Effector memory CD8-positive, alpha-beta T cell (primary cell): ENCODE results near the gene CSF1R.
A peak's percentile ranks its signal among the peaks of the same experiment; 100 is the strongest.
"Not testable (repeated sequence)": the region's sequence is repeated elsewhere in the genome, so short reads cannot be mapped to it uniquely, and the experiment has no call there.

ENCODE experiments used
- ATAC-seq: fragments of 150-1000 bp; cut with Tn5 transposase; replicated peaks from 2 replicates; pipeline ENCODE4 v1.10.0; 2021; ENCODE audit warnings: mild to moderate bottlenecking, moderate library complexity
- DNase-seq, 3 experiments: peaks; one replicate each; pipeline ENCODE4 v3.0.0; 2021
- H3K27ac Mint-ChIP-seq, 2 donors: one replicate each; pipeline ENCODE4 v1.8.0; 2022; ENCODE audit warnings: mild to moderate bottlenecking in 2 of 2, mixed read lengths in 2 of 2, moderate library complexity in 2 of 2
- H3K27me3 Mint-ChIP-seq, 2 donors: one replicate each; pipeline ENCODE4 v1.8.0; 2022; ENCODE audit warnings: mixed read lengths in 2 of 2
- H3K36me3 Mint-ChIP-seq: one replicate; pipeline ENCODE4 v1.8.0; 2022; ENCODE audit warnings: mild to moderate bottlenecking, moderate library complexity, mixed read lengths; ENCODE audit not compliant: insufficient read depth
- H3K4me1 Mint-ChIP-seq, 2 donors: one replicate each; pipeline ENCODE4 v1.8.0; 2022; ENCODE audit warnings: low read depth in 2 of 2, mixed read lengths in 2 of 2
- H3K4me3 Mint-ChIP-seq, 2 donors: one replicate each; pipeline ENCODE4 v1.8.0; 2022; ENCODE audit warnings: mild to moderate bottlenecking in 2 of 2, mixed read lengths in 2 of 2, moderate library complexity in 2 of 2
- H3K9me3 Mint-ChIP-seq, 2 donors: one replicate each; pipeline ENCODE4 v1.8.0; 2022; ENCODE audit warnings: mixed read lengths in 2 of 2

Gene CSF1R

GRCh38 chr5:150044712-150045111, 41.6 kb downstream of the CSF1R start:
- Mint-ChIP-seq H3K9me3 (no peaks in the 10 kb centered on the region), H3K36me3 (peaks cover 72% of the 10 kb centered on the region), H3K27ac (peak overlapping the region in 1 of 2 donors; percentile 3), H3K4me3 (peak overlapping the region; percentile 43 to 59), H3K4me1 (peaks cover 34 to 43% of the 10 kb centered on the region in 2 donors), H3K27me3 (no peaks in the 10 kb centered on the region)
- ATAC-seq (no peak), DNase-seq (no peak)

DNA sequence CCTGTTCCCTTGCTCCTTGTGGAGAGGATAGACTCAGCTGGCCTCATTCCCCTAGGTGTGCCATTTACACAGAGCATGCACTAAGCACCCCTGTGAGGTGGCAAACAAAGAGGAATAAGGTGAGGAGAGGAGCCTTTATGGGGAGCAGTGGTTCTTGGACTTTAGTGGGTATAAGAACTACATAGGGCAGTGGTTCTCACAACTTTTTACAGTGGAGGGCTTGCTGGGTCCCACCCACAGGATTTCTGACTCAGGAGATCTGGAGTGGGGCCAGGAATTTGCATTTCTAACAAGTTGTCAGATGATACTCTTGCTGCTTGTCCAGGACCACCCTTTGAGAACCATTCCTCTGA, 42.0 kb downstream of the CSF1R start:
- Mint-ChIP-seq H3K36me3 (peaks cover 68% of the 10 kb centered on the region), H3K4me3 (peak overlapping the region; percentile 47 to 51), H3K4me1 (peaks cover 34 to 40% of the 10 kb centered on the region in 2 donors), H3K27ac (peak overlapping the region; percentile 3 to 77), H3K27me3 (no peaks in the 10 kb centered on the region), H3K9me3 (no peaks in the 10 kb centered on the region)
- ATAC-seq, result no peak
- no peak for DNase-seq

- H3K4me3 Mint-ChIP-seq, result peak overlapping the region; percentile 47 to 51
- H3K27ac Mint-ChIP-seq, result peak overlapping the region; percentile 3 to 77
- peaks cover 63% of the 10 kb centered on the region for H3K36me3 Mint-ChIP-seq
Measured at GRCh38 chr5:150043657-150044328, 42.6 kb downstream of the CSF1R start.

GRCh38 chr5:150042459-150042858, 43.9 kb downstream of the CSF1R start:
- H3K4me1 Mint-ChIP-seq, result peaks cover 34 to 40% of the 10 kb centered on the region in 2 donors
- H3K27ac Mint-ChIP-seq, result no peak overlapping the region
- no peaks in the 10 kb centered on the region for H3K27me3 Mint-ChIP-seq
- no peak overlapping the region for H3K4me3 Mint-ChIP-seq
- DNase-seq (no peak), ATAC-seq (no peak)
- H3K9me3 Mint-ChIP-seq, result no peaks in the 10 kb centered on the region
- peaks cover 51% of the 10 kb centered on the region for H3K36me3 Mint-ChIP-seq

More at GRCh38 chr5:150043657-150044328, 42.6 kb downstream of the CSF1R start:
- no peak for DNase-seq
- no peaks in the 10 kb centered on the region for H3K9me3 Mint-ChIP-seq
- peaks cover 34 to 40% of the 10 kb centered on the region in 2 donors for H3K4me1 Mint-ChIP-seq
- H3K27me3 Mint-ChIP-seq, result no peaks in the 10 kb centered on the region
- ATAC-seq, result no peak

- DNase-seq (no peak), ATAC-seq (no peak)
- Mint-ChIP-seq H3K36me3 (peaks cover 44% of the 10 kb centered on the region), H3K4me1 (peaks cover 9 to 15% of the 10 kb centered on the region in 2 donors), H3K4me3 (no peak overlapping the region), H3K9me3 (no peaks in the 10 kb centered on the region), H3K27ac (no peak overlapping the region), H3K27me3 (no peaks in the 10 kb centered on the region)
Measured at GRCh38 chr5:150038547-150038946, 47.8 kb downstream of the CSF1R start.

GRCh38 chr5:150036513-150036912, 49.8 kb downstream of the CSF1R start:
- ATAC-seq (no peak), DNase-seq (no peak)
- H3K4me1 Mint-ChIP-seq, result no peaks in the 10 kb centered on the region
- no peaks in the 10 kb centered on the region for H3K27me3 Mint-ChIP-seq
- H3K9me3 Mint-ChIP-seq, result no peaks in the 10 kb centered on the region
- H3K4me3 Mint-ChIP-seq, result no peak overlapping the region
- H3K36me3 Mint-ChIP-seq, result peaks cover 28% of the 10 kb centered on the region
- H3K27ac Mint-ChIP-seq, result no peak overlapping the region

GRCh38 chr5:150035139-150035895, 51.0 kb downstream of the CSF1R start:
- ATAC-seq (no peak), DNase-seq (no peak)
- Mint-ChIP-seq H3K4me3 (no peak overlapping the region), H3K4me1 (no peaks in the 10 kb centered on the region), H3K36me3 (peaks cover 26% of the 10 kb centered on the region), H3K27ac (no peak overlapping the region), H3K27me3 (no peaks in the 10 kb centered on the region), H3K9me3 (no peaks in the 10 kb centered on the region)

DNA sequence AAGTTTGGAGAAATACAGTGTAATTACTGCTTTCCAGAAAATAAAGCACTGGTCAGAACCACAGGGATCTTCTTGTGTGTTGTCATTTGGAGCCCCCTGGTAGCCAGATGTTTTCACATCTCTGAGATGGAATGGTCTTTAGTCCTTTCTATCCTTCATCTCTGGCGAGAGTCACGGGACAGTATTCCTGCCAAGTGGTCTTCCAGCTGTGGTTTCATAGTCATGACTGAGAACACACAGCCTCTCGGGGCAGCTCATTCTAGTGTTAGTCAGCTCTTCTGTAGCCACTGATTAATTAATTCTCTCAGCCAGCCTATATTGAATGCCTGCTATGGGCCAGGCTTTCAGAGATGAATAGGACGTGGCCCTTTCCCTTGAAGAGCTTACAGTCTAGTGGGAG, 51.7 kb downstream of the CSF1R start:
- no peak for DNase-seq
- Mint-ChIP-seq H3K4me1 (no peaks in the 10 kb centered on the region), H3K9me3 (no peaks in the 10 kb centered on the region), H3K27me3 (no peaks in the 10 kb centered on the region), H3K36me3 (peaks cover 27% of the 10 kb centered on the region), H3K4me3 (no peak overlapping the region), H3K27ac (no peak overlapping the region)
- no peak for ATAC-seq

- ATAC-seq, result no peak
- Mint-ChIP-seq H3K36me3 (peaks cover 39% of the 10 kb centered on the region), H3K9me3 (no peaks in the 10 kb centered on the region), H3K4me3 (no peak overlapping the region), H3K27me3 (no peaks in the 10 kb centered on the region), H3K27ac (no peak overlapping the region), H3K4me1 (no peaks in the 10 kb centered on the region)
- DNase-seq, result no peak
Measured at GRCh38 chr5:150033334-150033733, 53.0 kb downstream of the CSF1R start.

DNA sequence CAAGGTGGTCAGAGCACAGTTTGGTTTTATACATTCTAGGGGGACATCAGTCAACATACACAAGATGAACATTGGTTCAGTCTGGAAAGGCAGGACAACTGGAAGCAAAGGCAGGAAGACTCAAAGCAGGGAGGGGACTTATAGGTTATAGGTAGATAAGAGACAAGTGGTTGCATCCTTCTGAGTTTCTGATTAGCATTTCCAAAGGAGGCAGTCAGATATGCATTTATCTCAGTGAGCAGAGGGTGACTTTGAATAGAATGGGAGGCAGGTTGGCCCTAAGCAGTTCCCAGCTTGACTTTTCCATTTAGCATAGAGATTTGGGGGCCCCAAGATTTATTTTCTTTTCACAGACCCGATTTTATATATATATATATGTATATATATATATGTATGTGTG, 58.3 kb downstream of the CSF1R start:
- H3K36me3 Mint-ChIP-seq, result peaks cover 62% of the 10 kb centered on the region
- not testable (repeated sequence) for H3K9me3 Mint-ChIP-seq, H3K4me1 Mint-ChIP-seq, H3K27me3 Mint-ChIP-seq, DNase-seq, H3K27ac Mint-ChIP-seq, ATAC-seq, H3K4me3 Mint-ChIP-seq

DNA sequence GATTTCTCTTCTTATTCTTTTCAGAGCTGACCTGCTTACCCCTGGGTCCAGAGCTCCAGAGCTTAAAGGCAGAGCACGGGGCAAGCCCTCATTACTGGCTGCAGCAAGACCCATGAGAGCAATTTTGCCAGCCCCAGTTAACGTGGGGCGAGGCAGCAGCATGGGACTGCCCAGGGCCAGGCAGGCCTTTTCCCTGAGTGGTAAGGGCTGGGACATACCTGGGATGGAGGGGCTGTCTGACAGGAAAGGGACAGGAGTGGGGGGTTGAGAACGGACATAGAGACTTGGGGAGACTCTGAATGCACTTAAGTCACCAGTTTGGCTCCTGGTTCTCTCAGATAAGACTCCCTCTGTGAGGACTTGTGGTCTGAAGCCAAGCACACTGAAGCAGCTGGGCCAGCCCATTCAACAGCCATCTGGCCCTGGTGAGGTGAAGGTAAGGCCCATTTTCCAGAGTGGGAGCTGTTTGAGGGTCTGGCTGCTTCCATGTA, 59.6 kb downstream of the CSF1R start:
- Mint-ChIP-seq H3K27me3 (no peaks in the 10 kb centered on the region), H3K9me3 (no peaks in the 10 kb centered on the region), H3K36me3 (peaks cover 75% of the 10 kb centered on the region), H3K4me3 (no peak overlapping the region), H3K27ac (peak overlapping the region in 1 of 2 donors; percentile 51), H3K4me1 (peaks cover 0 to 2% of the 10 kb centered on the region in 2 donors)
- no peak for ATAC-seq
- DNase-seq, result no peak

DNA sequence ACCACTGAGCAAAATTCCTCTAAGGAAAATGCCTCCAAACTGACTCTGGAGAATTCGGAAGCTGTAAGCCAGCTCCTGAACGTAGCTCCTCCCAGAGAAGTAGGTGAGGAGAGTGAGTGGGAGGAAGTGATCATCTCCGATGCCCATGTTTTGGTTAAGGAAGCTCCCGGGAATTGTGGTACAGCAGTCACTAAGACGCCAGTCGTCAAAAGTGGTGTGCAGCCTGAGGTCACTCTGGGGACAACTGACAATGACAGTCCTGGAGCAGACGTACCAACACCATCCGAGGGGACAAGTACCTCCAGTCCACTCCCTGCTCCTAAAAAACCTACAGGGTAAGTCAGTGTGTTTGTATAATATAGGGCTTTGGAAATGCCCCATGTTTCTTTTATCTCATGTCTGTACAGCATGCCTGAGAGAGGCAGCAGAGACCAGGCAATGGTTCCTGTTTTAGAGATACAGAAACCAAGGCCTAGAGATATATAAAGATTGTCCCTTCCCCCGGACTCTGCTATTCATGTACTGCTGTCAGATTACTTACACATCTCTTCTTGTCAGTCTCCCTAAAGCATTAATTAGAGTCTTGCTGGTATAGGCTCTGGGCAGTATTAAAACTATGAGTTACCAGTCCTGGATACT, 61.9 kb downstream of the CSF1R start:
- no peak for ATAC-seq
- Mint-ChIP-seq H3K4me1 (peaks cover 3 to 4% of the 10 kb centered on the region in 2 donors), H3K4me3 (no peak overlapping the region), H3K36me3 (peaks cover 84% of the 10 kb centered on the region), H3K27me3 (no peaks in the 10 kb centered on the region), H3K27ac (no peak overlapping the region), H3K9me3 (no peaks in the 10 kb centered on the region)
- DNase-seq, result no peak

DNA sequence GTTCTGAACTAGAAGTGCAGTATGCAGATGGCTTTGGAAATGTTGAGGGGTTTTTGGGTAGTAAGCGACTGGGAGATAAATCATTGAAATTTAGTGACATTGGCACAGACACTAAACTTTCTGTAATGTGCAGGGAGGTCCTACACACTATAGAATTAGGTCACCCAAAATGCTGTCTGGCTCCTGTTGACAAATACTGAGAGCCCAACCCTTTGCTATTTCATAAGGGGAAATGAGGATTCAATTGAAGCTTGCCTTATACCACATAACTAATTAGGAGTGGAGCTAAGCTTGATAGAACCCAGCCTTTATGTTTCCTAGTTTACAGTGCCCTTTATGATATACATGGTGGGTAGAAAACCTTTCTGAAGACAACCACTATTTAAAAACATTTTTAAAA, 63.2 kb downstream of the CSF1R start:
- Mint-ChIP-seq H3K4me3 (no peak overlapping the region), H3K27me3 (no peaks in the 10 kb centered on the region), H3K4me1 (peaks cover 4 to 9% of the 10 kb centered on the region in 2 donors), H3K9me3 (no peaks in the 10 kb centered on the region), H3K27ac (no peak overlapping the region), H3K36me3 (peaks cover 87% of the 10 kb centered on the region)
- ATAC-seq, result no peak
- no peak for DNase-seq
